Ovary (tissue), 9 donors: Measurements from ENCODE around the gene PCDHGB6. TPM values are rescaled to one million over a fixed set of nuclear protein-coding genes. Genes with fewer than 3 reads are reported as not detected.

ENCODE experiments used
- DNase-seq, 5 donors: peaks; one replicate each; pipeline ENCODE4 v3.0.0-alpha.2; 2019 to 2020
- H3K27ac ChIP-seq, 2 donors: fragments of 200-600 bp; one replicate each; pipeline versions ENCODE4 v1.5.1 to v1.8.0; 2019 to 2022
- H3K27me3 ChIP-seq: fragments of 200-600 bp; one replicate; pipeline ENCODE4 v1.8.0; 2022
- H3K36me3 ChIP-seq: fragments of 200-600 bp; sonication (generic); one replicate; pipeline ENCODE4 v1.5.1; 2019
- H3K4me1 ChIP-seq: one replicate; pipeline ENCODE4 v1.8.1; 2013; ENCODE audit warnings: mild to moderate bottlenecking, moderate library complexity; ENCODE audit not compliant: insufficient read depth
- H3K4me3 ChIP-seq: fragments of 200-600 bp; sonication (generic); one replicate; pipeline ENCODE4 v1.5.1; 2017
- H3K9me3 ChIP-seq, 2 donors: fragments of 200-600 bp in 1 of 2; sonication (generic) in 1 of 2; one replicate each; pipeline versions ENCODE4 v1.5.1 to v1.8.1; 2013 to 2019; ENCODE audit warnings: mild to moderate bottlenecking in 1 of 2, moderate library complexity in 1 of 2
- EP300 ChIP-seq: sonication (generic); formaldehyde crosslinking; IDR thresholded peaks from one replicate; pipeline ENCODE4 v1.6.1; 2017; ENCODE audit warnings: antibody characterized with exemption
- POLR2A ChIP-seq: fragments of 450-650 bp; IDR thresholded peaks from one replicate; pipeline ENCODE4 v1.6.1; 2017; ENCODE audit warnings: antibody characterized with exemption, mild to moderate bottlenecking, moderate library complexity
- WGBS, 3 donors: extraction: QIAGEN DNeasy Blood & Tissue Kit in 1 of 3; methylation state at CpG; one replicate each; pipeline versions ENCODE4 v1.1.5 to v1.1.7; 2013 to 2017; 5-methylcytosine and 5-hydroxymethylcytosine counted together
- intact Hi-C, 4 donors: fragments of 100-400 bp; cut with DNase I; formaldehyde crosslinking; loops; one replicate each; pipeline versions ENCODE4 v1.11.0 to v1.15.1; 2022 to 2023
- polyA plus RNA-seq, 2 donors: library from polyadenylated mRNA; stranded (reverse); fragments of 200-250 nt in 1 of 2; fragments of 350-450 nt in 1 of 2; fragmentation: Illumina TruSeq in 1 of 2; extraction: RNeasy Lipid Tissue Mini Kit (QIAGEN cat#74804) in 1 of 2; gene quantifications; one replicate each; pipeline ENCODE4 v1.2.3, GENCODE V29; 2013 to 2014
- total RNA-seq, 7 donors: library from RNA; depleted of rRNA in 2 of 7; stranded (reverse); fragments of >200 nt in 2 of 7; fragmentation: NEBNext Ultra II Directional in 3 of 7; extraction: Animal tissue kit (Norgen Biotek cat#: 25700) in 3 of 7; gene quantifications; one replicate each; pipeline versions ENCODE4 v1.1.0 to v1.2.4, GENCODE V29; 2016 to 2023
- TF ChIP-seq, protein P1 (sequence below), 3 donors: fragments of 450-650 bp in 2 of 3; fragments of 200-600 bp in 1 of 3; IDR thresholded peaks; one replicate each; pipeline versions ENCODE4 v1.5.1 to v1.8.0; 2016 to 2022; ENCODE audit warnings: antibody characterized with exemption in 3 of 3, mild to moderate bottlenecking in 1 of 3
- donor health status: DM: no; HTN: no; CAD: no; lungs with moderate emphysema.
- donor health status: DM: no; HTN: no; CAD: no.
- donor health status: Bipolar disorder and iron deficiency.
- donor health status: DM: yes; HTN: yes; CAD: no.
- donor health status: DM: no; HTN: no; CAD: no.
- donor health status: DM: yes; HTN: yes; CAD: no.

Gene PCDHGB6
- total and polyA plus RNA-seq, 9 donors = 7.0 to 18.1 (median 13.6) TPM

DNA sequence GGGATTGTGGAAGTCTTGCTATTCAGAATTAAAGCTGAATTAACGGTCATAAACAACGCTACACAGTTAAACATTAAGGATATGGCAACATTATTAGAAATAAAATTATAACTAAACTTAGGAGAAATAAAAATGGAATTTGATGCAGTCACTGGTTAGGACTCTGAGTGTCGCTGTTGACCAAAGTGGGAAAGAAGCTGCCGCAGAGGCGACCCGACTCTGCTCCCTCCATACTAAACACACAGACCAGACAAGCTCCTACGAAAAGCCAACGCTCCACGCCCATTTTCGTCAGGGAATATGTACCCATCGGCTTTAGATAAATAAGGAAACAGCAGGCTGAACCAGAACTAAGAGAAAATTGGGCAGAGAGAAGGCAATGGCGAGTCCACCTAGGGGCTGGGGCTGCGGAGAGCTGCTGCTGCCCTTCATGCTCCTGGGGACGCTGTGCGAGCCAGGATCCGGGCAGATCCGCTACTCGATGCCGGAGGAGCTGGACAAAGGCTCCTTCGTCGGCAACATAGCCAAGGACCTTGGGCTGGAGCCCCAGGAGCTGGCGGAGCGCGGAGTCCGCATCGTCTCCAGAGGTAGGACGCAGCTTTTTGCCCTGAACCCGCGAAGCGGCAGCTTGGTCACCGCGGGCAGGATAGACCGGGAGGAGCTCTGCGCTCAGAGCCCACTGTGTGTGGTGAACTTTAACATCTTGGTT is 43.7 kb upstream of the PCDHGB6 start, which contains the start of gene PCDHGA5:
Gene PCDHGA5 (plus strand): TSS at position 211 of the 709 bp plus-strand sequence. CDS start 169 bp downstream, at position 380.
- intact Hi-C loops = no loop called here
- 11 to 18% (median 16%) methylated on average over 34 of the region's 34 CpGs for WGBS, 3 donors
- TF ChIP-seq EP300 (no peak), POLR2A (no peak)
- TF ChIP-seq, protein P1, sequence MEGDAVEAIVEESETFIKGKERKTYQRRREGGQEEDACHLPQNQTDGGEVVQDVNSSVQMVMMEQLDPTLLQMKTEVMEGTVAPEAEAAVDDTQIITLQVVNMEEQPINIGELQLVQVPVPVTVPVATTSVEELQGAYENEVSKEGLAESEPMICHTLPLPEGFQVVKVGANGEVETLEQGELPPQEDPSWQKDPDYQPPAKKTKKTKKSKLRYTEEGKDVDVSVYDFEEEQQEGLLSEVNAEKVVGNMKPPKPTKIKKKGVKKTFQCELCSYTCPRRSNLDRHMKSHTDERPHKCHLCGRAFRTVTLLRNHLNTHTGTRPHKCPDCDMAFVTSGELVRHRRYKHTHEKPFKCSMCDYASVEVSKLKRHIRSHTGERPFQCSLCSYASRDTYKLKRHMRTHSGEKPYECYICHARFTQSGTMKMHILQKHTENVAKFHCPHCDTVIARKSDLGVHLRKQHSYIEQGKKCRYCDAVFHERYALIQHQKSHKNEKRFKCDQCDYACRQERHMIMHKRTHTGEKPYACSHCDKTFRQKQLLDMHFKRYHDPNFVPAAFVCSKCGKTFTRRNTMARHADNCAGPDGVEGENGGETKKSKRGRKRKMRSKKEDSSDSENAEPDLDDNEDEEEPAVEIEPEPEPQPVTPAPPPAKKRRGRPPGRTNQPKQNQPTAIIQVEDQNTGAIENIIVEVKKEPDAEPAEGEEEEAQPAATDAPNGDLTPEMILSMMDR (IDR thresholded peaks at IDR 0.05) = no peak
- no peak for DNase-seq
- Histone ChIP-seq H3K27ac (no peak within 1 kb of the TSS), H3K27me3 (no peaks in the 10 kb centered on the region), H3K4me1 (no peaks in the 10 kb centered on the region), H3K36me3 (no peaks in the 10 kb centered on the region), H3K4me3 (peak within 1 kb of the TSS; percentile 17), H3K9me3 (peaks cover 0 to 52% of the 10 kb centered on the region in 2 donors)

DNA sequence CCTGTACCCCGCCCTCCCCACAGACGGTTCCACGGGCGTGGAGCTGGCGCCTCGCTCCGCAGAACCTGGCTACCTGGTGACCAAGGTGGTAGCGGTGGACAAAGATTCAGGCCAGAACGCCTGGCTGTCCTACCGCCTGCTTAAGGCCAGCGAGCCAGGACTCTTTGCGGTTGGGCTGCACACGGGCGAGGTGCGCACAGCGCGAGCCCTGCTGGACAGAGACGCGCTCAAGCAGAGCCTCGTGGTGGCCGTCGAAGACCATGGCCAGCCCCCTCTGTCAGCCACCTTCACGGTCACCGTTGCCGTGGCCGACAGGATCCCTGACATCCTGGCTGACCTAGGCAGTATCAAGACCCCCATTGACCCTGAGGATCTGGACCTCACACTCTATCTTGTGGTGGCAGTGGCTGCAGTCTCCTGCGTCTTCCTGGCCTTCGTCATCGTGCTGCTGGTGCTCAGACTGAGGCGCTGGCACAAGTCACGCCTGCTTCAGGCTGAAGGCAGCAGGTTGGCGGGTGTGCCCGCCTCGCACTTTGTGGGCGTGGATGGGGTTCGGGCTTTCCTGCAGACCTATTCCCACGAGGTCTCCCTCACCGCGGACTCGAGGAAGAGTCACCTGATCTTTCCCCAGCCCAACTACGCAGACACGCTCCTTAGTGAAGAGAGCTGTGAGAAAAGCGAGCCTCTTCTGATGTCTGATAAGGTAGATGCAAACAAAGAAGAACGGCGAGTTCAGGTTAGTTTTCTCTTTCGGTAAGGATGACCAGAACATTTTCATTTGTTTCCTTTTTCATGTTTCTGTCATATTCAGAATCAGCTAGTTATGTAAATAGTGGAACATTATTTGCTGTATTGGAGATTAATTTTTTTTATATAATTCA is 41.6 kb upstream of the PCDHGB6 start:
- no peak overlapping the region for H3K4me3 ChIP-seq
- H3K36me3 ChIP-seq = no peaks in the 10 kb centered on the region
- 28 to 44% (median 29%) methylated on average over 36 to 46 of the region's 46 CpGs for WGBS, 3 donors
- H3K27ac ChIP-seq = no peak overlapping the region
- TF ChIP-seq EP300 (no peak), POLR2A (no peak)
- TF ChIP-seq, protein P1 (IDR thresholded peaks at IDR 0.05) = no peak
- intact Hi-C loops = no loop called here
- H3K27me3 ChIP-seq = no peaks in the 10 kb centered on the region
- peaks cover 0 to 53% of the 10 kb centered on the region in 2 donors for H3K9me3 ChIP-seq
- DNase-seq = no peak
- no peaks in the 10 kb centered on the region for H3K4me1 ChIP-seq

DNA sequence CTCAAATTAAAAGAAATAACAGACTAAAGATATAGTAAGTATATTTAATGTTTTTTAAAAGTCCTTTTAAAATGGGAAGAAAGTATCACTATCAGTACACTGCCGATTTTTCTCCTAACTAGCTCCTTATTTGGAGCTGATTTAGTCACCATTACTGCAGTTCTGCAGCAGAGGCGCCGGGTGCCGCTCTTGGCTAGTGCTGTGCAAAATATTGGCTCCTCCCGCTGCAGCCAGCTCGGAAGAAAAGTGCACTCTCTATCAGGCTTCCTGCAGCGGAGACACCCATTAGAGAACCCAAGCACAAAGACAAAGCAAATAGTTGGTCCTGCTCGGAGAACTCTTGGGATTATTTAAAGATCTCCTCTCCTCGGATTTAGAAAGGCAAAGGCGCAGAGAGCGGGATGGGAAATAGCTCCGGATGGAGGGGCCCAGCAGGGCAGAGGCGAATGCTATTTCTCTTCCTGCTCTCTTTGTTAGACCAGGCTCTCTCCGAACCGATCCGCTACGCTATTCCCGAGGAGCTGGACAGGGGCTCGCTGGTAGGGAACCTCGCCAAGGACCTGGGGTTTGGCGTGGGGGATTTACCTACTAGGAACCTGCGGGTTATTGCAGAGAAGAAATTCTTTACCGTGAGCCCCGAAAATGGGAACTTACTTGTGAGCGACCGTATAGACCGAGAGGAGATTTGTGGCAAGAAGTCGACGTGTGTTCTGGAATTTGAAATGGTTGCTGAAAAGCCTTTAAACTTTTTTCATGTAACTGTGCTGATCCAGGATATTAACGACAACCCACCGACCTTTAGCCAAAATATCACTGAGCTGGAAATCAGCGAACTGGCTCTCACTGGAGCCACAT is 37.6 kb upstream of the PCDHGB6 start, which contains the start of gene PCDHGB3:
Gene PCDHGB3 (plus strand): TSS at position 249 of the 855 bp plus-strand sequence. CDS start 153 bp downstream, at position 402.
- H3K4me3 ChIP-seq = no peak within 1 kb of the TSS
- WGBS, 3 donors = 16 to 22% (median 21%) methylated on average over 32 of the region's 32 CpGs
- H3K4me1 ChIP-seq = no peaks in the 10 kb centered on the region
- DNase-seq = no peak
- no peak for TF ChIP-seq EP300
- no peak for TF ChIP-seq POLR2A
- TF ChIP-seq, protein P1 (IDR thresholded peaks at IDR 0.05) = no peak
- peaks cover 5 to 45% of the 10 kb centered on the region in 2 donors for H3K9me3 ChIP-seq
- intact Hi-C loops = no loop called here
- no peaks in the 10 kb centered on the region for H3K36me3 ChIP-seq
- no peak within 1 kb of the TSS for H3K27ac ChIP-seq
- no peaks in the 10 kb centered on the region for H3K27me3 ChIP-seq
